ENCODE data around the gene FADD.

GRCh38 chr11:70226967-70227366 is 23.9 kb downstream of the FADD start:
- TF ChIP-seq GATA2 (IDR thresholded peaks at IDR 0.05; ENCODE audit: low read depth, low read length) (no peak), GATA3 (IDR thresholded peaks at IDR 0.05; ENCODE audit: low read depth, low read length) (no peak)
